GM21526 (cell line): ENCODE measurements around the gene SLC39A11.
"Not testable (repeated sequence)": the region's sequence is repeated elsewhere in the genome, so short reads cannot be mapped to it uniquely, and the experiment has no call there.

Experiments used
- ATAC-seq: cut with Tn5 transposase; IDR thresholded peaks from one replicate; pipeline ENCODE4 v1.9.1; 2021; ENCODE audit warnings: moderate library complexity; ENCODE audit not compliant: unreplicated experiment, low FRiP score

Gene SLC39A11

DNA sequence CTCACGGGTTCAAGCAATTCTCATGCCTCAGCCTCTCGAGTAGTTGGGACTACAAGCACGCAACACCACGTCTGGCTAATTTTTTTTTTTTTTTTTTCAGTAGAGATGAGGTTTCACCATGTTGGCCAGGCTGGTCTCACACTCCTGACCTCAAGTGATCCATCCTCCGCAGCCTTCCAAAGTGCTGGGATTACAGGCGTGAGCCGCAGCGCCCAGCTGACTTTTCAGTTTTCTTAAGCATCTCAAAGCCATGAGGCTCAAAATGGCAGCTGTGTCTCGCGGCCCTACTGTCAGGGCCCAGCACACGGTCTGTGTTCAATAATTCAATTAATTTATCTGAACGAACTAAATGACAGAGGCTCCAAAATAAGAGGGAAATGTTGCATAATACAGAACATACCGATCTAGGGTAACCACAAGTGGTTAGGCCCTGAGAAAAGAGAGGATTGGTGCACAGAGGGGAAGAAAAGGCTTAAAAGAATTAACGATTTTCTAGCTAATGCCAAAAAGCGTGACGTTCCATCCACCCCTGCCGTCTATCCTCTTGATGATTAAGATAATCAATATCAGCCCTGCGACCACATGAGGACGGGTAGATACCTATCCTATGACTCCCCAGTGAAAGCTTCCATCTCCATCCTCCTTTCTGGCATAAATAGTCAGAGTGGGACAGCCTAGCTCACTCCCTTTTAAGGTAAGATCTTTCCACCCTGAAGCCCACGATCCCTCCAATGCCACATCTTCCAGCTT is 136.9 kb downstream of the SLC39A11 start:
- ATAC-seq: no peak

DNA sequence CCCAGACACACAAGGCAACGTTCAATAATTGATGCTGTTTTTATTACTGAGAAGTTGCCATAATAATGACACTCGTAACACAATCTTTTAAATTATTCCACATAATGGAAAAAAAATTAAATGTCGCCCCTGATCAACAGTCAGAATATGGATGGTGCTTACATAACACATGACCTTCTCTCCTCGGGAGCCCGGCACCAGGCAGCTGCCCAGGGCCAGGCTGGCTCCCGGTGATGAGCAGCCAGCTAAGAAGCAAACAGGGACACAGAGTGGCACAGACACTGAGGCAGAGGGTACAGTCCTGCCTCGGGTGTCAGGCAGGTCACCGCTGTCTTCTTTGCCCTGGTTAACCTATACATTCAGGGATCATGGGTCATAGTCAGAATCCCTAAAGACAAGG is 137.9 kb downstream of the SLC39A11 start:
- no peak for ATAC-seq

DNA sequence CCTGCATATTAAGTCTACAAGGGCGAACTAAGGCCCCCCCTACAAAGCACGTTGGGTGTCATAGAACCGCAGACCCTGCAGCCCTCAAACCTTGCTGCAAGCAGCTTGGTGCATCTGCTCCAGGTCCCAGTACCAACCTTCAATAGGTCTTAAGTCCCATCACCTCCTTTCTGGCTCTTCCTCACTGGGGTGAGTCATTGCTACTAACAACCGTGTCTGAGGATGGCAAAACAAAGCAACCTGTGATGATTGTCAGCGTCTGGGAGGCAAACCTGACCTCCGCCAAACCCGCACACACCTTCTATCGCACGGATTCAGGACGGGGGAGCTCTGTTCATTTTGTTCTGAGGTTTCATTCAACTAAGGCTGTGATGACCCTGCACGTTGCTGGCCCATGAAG is 138.9 kb downstream of the SLC39A11 start:
- no peak for ATAC-seq

DNA sequence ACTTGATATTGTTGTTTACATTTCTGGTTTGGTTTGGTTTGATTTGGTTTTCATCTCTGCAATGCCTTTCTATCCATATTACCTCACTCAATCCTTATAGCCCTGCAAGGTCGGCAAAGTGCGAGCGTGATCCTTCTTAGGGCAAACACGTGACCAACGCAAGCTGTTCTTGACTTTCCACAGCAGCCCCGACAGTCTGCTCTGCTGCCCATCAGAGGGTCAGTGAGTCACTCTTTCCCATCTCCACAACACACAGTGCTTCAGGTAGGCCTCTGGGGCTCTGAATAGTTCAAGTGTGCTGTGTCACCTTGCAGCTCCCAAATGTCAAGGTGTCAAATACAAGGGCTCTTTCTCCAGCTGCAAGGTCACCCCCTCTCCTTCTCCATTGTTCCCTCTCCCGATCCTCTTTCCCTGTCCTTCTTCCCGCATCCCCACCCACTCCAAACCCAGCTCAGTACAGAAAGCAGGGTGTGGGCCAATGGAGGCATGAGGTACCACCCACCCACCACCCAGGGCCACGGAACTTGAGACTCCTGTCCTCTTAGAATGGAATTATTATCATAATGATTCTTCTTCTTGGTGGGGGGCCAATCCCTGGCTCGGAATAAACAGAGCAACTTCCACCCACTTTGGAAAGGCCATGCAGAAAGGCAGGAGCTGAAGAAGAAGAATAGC is 139.7 kb downstream of the SLC39A11 start:
- no peak for ATAC-seq

DNA sequence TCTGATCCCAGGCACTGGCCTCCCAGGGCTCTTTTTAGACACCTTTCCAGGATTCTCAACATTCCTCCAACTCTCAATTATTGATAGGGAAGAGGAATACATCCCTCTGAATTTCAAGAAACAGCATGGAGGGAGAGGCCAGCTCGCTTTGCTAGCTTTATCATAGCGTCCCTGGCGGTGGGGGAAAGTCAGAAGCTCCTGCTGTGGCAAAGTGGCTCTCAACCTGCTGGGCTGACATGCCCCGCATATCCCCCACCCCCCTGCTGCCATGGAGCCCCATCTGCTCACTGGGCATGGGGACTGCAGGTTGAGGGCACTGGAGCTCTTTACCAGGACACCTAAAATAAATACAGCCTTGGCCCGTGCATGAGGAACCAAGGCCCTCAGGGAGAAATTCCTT is 140.3 kb downstream of the SLC39A11 start:
- no peak for ATAC-seq

DNA sequence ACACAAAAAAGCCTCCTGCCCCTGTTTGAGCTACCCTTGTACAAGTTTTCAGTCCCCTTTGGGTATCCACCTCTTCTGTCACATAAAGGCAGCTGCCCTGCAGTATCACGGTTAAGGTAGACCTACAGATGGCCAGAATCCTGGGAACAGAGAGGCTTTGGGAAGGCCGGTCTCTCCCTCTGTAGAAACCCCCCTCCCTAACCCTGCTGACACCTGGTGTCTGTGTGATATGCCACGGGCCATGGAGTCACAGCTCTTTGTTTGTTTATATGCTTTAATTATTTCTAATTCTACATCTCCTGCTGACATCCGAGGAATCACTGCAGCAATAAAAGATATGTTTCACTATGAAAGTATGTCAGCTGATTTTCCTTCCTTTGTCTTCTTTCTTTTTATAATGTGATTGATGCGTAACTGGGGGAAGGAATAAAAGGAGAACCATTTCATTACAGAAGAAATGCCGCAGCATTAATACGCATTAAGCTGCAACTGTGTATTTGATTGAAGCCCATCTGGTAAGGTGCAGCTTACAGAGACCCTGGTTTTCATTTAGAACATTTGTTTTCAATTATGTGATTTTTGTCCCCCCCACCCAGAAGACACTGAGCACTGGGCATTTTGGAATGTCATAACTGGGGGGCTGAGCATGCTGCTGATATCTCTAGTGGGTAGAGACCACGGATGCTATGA is 142.1 kb downstream of the SLC39A11 start:
- no peak for ATAC-seq

DNA sequence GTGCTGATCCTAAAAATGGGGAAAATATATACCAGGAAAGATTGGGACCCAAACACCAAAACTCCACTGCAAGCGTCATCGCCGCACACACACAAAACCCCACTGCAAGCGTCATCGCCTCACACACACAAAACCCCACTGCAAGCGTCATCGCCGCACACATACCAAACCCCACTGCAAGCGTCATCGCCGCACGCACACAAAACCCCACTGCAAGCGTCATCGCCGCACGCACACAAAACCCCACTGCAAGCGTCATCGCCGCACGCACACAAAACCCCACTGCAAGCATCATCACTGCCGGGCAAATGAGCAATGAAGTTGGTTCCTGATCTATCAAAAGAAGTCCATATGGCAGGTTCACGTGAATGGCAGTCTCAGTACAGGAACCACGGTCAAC is 144.4 kb downstream of the SLC39A11 start:
- ATAC-seq: no peak

DNA sequence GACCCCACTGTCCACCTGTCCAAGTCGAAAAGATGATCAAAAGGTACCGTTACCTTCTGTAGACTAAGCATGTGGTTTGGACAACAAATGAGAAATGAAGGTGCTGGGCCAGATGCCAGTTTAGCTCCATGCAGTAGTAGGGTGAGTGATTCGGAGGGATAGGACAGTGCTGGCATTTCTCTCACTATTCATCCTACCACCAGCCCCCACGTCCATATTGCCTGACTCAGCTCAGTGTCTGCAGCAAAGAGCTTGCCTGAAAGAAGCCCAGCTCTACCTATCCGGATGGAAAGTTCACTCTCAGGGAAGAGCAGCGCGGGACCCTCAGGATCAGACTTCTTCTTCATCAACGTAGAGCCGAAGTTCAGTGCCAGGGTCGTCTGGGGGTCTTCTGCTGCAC is 145.0 kb downstream of the SLC39A11 start:
- ATAC-seq: no peak

DNA sequence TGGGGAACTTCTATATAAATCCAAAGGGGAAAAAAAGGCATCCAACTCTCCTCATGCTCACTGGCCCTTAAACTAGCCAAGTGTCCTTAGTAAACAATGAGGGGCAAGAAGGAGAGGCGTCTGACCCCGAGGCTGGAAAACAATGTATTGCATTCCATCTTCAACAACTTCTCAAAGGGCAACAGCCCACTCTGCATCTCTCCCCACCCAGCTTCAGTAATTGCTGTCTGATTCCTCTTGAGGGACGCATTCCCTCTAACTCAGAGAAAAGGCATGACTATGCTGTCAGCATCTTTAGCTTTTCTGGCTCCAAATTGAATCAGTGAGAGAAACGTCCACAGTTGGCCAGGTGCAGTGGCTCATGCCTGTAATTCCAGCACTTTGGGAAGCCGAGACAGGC is 145.8 kb downstream of the SLC39A11 start:
- ATAC-seq: no peak

DNA sequence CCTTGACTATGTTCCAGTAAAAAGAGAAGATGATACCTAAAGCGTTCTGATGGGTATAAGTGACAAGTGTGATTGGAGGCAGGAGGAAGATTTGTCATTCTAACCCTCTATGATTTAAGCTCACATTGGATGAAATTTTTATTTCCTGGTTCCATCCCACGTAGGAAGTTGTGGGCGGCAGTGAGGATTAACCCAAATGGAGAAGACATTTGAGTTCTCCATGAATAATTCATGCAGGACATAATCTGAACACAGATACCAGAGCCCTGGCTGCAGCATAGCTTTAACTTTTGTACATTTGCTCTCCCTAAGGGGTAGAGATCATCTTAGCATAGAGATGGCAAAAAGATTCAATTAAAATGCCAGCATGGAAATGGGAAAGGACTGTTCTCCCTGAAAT is 146.3 kb downstream of the SLC39A11 start:
- ATAC-seq: no peak

DNA sequence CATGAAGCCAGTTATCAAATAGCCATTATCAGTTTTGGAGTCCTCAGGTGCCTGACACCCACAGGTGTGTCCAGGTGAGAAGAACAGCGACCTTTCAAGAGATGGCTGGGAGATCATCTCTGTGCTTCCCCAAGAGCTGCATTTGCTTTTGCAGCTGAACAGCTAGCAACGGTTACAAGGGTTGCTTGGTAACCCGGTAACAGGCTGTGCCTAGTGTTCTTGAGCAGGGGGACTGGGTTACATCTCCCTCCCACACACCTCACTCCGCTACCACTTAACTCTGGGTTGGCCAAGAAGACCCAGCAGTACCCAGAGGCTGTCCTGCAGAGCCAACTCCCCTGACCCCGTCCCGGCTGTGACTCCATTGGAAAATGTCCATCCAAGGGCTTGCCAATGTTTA is 147.0 kb downstream of the SLC39A11 start:
- no peak for ATAC-seq

DNA sequence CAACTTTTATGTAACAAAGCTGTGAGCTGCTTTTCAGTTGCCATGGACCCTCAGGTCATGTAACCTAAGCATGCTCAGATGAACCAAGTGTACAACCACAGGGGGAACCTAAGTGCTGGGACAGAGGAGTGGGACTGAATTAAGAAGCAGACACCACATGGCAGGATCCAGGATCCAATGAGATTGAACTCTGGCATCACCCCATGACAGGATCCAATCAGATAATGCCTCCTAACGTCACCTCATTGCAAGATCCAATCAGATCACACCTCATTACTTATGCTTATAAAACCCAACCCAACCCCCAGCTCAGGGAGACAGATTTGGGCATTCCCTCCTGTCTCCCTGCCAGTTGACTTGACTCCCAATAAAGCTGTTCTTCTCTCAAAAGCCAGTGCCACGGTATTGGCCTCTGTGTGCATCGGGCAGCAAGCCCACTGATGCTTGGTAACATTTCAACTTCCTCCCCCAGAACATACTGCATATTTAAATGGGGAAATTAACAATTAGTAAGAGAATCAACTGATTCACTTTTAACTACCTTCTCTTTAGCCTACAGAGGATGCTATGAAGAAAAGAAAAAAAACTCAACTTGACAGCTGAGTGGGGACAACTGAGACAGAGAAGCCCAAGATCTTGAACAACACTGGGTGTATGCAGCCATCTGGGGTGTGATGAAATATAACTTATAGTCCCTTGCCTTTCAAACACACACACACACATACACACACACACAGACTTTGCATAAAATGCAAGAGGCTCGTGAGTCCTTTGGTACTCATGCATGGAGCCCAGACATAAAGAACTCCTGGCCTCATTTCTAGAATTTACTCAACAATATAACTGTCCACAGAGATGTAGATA is 148.4 kb downstream of the SLC39A11 start:
- no peak for ATAC-seq

DNA sequence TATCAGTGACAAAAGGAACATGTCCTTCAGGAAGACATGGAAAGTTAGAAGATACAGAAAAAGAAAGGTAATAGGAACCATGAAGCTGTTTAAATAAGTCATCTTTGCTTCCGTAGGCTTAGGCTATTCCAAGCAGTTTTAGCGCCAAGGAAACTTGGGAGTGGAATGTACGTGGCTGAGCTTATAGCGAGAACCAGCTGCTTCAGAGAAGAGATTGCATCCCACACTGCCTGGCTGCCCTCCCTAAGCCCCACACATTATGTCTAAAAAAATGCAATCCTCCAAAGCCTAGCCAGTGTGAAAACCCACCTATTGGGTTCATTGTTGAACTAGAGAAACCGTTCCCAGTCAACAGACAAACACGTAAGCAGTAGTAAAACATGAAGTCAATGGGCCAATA is 149.9 kb downstream of the SLC39A11 start:
- ATAC-seq: no peak

DNA sequence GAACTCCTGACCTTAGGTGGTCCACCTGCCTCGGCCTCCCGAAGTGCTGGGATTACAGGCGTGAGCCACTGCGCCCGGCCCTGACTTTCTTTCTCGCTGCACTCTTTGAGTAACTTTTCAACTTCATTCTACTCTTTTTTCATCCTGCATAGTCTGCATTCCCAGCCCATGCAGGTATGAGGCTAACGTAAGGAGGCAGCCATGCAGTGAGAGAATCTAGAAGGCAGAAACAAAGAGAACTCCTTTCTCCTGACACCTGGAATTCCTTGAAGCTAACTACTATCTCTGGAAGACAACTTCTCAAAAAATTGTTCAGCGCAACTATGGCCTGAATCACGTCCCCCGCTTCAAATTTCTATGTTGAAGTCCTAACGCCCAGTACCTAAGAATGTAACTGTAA is 152.0 kb downstream of the SLC39A11 start:
- ATAC-seq: no peak

DNA sequence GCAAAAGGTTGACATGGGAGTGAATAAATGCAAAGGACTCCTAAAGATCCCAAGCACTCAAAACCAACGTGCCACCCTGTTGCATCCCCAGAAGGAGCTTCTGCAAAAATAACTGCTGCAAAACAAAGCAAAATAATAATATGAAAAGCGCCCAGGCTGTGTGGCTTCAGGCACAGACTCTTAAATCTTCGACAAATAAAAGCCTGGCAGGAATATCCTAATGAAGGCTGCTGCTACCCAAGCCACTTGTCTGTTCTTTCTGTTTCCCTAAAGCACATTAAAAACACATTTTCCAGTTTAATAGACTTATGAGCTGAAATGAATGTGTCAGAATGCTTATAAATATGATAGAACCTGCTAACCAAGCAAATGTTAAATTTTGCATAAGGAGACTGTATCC is 154.0 kb downstream of the SLC39A11 start:
- no peak for ATAC-seq

DNA sequence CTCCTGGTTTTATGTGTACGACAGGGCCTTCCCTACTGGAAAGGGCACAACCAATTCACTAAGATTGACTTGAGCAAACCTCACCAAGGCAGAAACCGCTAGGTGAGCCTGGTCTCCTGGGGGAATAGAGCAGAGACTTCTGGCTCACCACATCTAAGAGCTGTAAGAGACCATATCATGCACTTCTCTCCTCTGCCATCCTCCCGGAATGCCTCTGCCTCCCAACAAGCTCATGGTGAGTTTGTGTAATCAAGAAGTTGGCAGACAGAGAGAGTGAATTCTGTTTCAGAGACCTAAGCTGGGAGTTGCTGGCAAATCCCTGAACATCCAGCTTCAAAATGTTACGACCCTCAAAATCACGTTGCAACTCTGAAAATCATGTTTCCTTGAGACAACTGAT is 154.8 kb downstream of the SLC39A11 start:
- ATAC-seq: no peak

DNA sequence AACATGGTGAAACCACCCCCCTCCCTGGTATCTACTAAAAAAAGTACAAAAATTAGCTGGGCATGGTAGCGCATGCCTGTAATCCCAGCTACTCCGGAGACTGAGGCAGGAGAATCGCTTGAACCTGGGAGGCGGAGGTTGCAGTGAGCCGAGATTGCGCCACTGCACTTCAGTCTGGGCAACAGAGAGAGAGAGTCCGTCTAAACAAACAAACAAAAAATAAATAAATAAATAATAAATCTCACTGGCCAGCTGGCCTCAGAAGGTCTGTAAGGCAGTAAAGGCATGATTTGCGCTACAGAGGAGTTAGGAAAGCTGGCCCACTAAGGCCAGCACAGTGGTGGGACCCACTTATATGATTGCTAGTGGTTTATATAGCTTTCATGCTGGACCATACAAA is 155.2 kb downstream of the SLC39A11 start:
- ATAC-seq: not testable (repeated sequence)

DNA sequence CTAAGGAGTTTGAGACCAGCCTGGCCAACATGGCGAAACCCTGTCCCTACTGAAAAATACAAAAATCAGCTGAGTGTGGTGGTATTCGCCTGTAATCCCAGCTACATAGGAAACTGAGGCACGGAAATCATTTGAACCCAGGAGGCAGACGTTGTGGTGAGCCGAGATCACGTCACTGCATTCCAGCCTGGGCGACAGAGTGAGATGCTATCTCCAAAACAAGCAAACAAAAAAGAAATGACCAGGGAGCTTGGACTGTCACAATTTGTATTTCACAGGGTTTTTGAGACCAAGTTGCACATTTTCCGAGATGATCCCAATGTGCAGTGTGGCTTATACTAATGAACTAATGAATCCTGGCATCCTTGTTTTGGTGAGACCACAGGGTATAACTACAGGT is 156.5 kb downstream of the SLC39A11 start:
- ATAC-seq: no peak

DNA sequence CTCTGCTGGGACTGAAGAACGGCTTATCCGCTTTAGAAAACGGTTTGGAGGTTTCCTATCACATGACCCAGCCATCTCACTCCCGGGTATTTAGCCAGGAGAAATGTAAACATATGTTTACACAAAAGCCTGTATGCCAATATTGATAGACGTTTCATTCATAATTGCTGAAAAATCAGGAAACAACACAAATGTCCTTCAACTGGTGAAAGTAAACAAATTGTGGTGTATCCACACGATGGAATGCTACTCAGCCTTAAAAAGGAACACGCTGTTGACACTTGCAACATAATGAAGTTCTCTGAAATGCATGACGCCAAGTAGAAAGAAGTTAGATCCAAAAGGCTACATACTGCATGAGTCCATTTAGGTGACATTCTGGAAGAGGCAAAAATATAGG is 157.6 kb downstream of the SLC39A11 start:
- no peak for ATAC-seq

DNA sequence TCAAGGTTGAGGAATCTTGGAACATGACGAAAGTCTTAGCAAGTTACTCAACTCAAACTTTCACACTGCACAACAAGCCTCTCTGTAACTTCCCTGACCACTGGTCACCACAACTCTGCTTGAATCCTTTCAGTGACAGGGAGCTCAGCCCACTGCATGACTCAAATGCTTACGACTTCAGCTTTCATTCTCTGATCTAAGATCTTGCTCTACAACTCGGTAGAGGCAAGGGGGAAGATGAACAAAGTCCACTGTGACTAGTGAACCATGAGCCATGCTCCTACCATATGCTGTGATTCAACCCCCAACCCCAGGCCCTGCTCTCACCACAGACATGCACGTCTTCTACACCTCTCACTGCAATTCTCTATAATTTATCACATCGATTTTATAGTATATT is 160.9 kb downstream of the SLC39A11 start:
- ATAC-seq: no peak

DNA sequence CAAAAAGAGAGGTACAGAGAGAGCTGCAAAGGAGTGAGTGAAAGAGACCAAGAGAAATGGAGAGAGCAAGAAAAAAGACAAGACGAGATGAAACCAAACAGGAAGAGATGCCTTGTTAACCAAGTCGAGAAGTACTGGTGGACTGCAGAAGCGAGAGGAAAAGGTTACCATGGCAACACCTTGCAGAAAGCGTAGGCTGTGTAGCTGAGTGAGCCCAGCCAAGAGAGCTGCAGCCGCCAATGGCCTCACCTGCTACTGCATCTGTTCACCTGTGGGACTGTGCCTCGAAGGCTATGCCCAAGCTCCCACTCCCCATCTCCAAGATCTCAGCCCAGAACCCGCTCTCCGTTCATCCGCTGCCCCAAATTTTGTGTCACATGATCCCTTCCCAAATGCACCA is 161.3 kb downstream of the SLC39A11 start:
- no peak for ATAC-seq
